ENCODE measurements around the gene EPM2A.
"Not testable (repeated sequence)": the region's sequence is repeated elsewhere in the genome, so short reads cannot be mapped to it uniquely, and the experiment has no call there.

Gene EPM2A

GRCh38 chr6:145704143-145704781 lies 31.1 kb downstream of the EPM2A start:
- DNase-seq (ENCODE audit: extremely low spot score) = no peak
- ChIA-PET CTCF (interaction anchor here (0.9 kb wide), 1 partner anchor 35 kb away, joined by 3 read pairs; no protein-coding TSS in a partner anchor), POLR2A (interaction anchor here (1.2 kb wide), 1 partner anchor 31 kb away, joined by 3 read pairs; the partner anchor contains the start of gene EPM2A)
- TF ChIP-seq L3MBTL2 (conservative IDR thresholded peaks at IDR 0.05) (no peak), NFRKB (IDR thresholded peaks at IDR 0.05) (no peak), BHLHE40 (IDR thresholded peaks at IDR 0.05; ENCODE audit: borderline replicate concordance) (no peak), ARNT (IDR thresholded peaks at IDR 0.05) (no peak), SP1 (IDR thresholded peaks at IDR 0.05) (no peak), HDGF (IDR thresholded peaks at IDR 0.05; ENCODE audit: borderline replicate concordance) (no peak), FOXM1 (IDR thresholded peaks at IDR 0.05; ENCODE audit: borderline replicate concordance) (no peak), FOXK2 (IDR thresholded peaks at IDR 0.05) (no peak), CTBP1 (IDR thresholded peaks at IDR 0.05; ENCODE audit: borderline replicate concordance) (no peak), ZNF384 (IDR thresholded peaks at IDR 0.05) (no peak), TARDBP (IDR thresholded peaks at IDR 0.05) (no peak), SUZ12 (IDR thresholded peaks at IDR 0.05) (no peak), LEF1 (IDR thresholded peaks at IDR 0.05; ENCODE audit: borderline replicate concordance) (no peak), PKNOX1 (IDR thresholded peaks at IDR 0.05) (no peak)

- POLR2A ChIA-PET = no interaction called here
- TF ChIP-seq FOXA1 (IDR thresholded peaks at IDR 0.05) (no peak), NFRKB (IDR thresholded peaks at IDR 0.05) (no peak), SUZ12 (IDR thresholded peaks at IDR 0.05) (no peak), SP1 (IDR thresholded peaks at IDR 0.05) (no peak), ELF4 (IDR thresholded peaks at IDR 0.05) (no peak), BHLHE40 (IDR thresholded peaks at IDR 0.05; ENCODE audit: borderline replicate concordance) (no peak)
- CTCF ChIA-PET = no interaction called here
- DNase-seq (ENCODE audit: extremely low spot score) = no peak
Observed at GRCh38 chr6:145699462-145699861, 35.9 kb downstream of the EPM2A start.

GRCh38 chr6:145697401-145697800 lies 37.9 kb downstream of the EPM2A start:
- CTCF ChIA-PET; DNase-seq (ENCODE audit: extremely low spot score); POLR2A ChIA-PET: not testable (repeated sequence)

GRCh38 chr6:145694083-145694737 lies 41.1 kb downstream of the EPM2A start:
- ChIA-PET POLR2A (no interaction called here), CTCF (no interaction called here)
- no peak for TF ChIP-seq L3MBTL2 (conservative IDR thresholded peaks at IDR 0.05)
- no peak for TF ChIP-seq FOXK2 (IDR thresholded peaks at IDR 0.05)
- no peak for TF ChIP-seq ARNT (IDR thresholded peaks at IDR 0.05)
- no peak for TF ChIP-seq ELF4 (IDR thresholded peaks at IDR 0.05)
- no peak for TF ChIP-seq TARDBP (IDR thresholded peaks at IDR 0.05)
- TF ChIP-seq LEF1 (IDR thresholded peaks at IDR 0.05; ENCODE audit: borderline replicate concordance) = no peak
- TF ChIP-seq FOXA1 (IDR thresholded peaks at IDR 0.05) = no peak
- TF ChIP-seq PKNOX1 (IDR thresholded peaks at IDR 0.05) = no peak
- TF ChIP-seq FOXM1 (IDR thresholded peaks at IDR 0.05; ENCODE audit: borderline replicate concordance) = no peak
- TF ChIP-seq ZNF384 (IDR thresholded peaks at IDR 0.05) = no peak
- no peak for DNase-seq (ENCODE audit: extremely low spot score)

GRCh38 chr6:145690969-145691368 lies 44.4 kb downstream of the EPM2A start:
- no peak for DNase-seq (ENCODE audit: extremely low spot score)
- CTCF ChIA-PET = no interaction called here

GRCh38 chr6:145689529-145689928 lies 45.8 kb downstream of the EPM2A start:
- TF ChIP-seq NFRKB (IDR thresholded peaks at IDR 0.05) (no peak), L3MBTL2 (conservative IDR thresholded peaks at IDR 0.05) (no peak), FOXA1 (IDR thresholded peaks at IDR 0.05) (no peak)
- DNase-seq (ENCODE audit: extremely low spot score) = no peak
- ChIA-PET POLR2A (no interaction called here), CTCF (no interaction called here)

More at GRCh38 chr6:145690969-145691368, 44.4 kb downstream of the EPM2A start:
- POLR2A ChIA-PET = no interaction called here
- TF ChIP-seq SUZ12 (IDR thresholded peaks at IDR 0.05) (no peak), HDGF (IDR thresholded peaks at IDR 0.05; ENCODE audit: borderline replicate concordance) (no peak), ZNF384 (IDR thresholded peaks at IDR 0.05) (no peak)

GRCh38 chr6:145688493-145688905 lies 46.8 kb downstream of the EPM2A start:
- POLR2A ChIA-PET = no interaction called here

More at GRCh38 chr6:145688493-145688905, 46.8 kb downstream of the EPM2A start:
- no peak for DNase-seq (ENCODE audit: extremely low spot score)
- TF ChIP-seq FOXK2 (IDR thresholded peaks at IDR 0.05) (no peak), ZNF384 (IDR thresholded peaks at IDR 0.05) (no peak), HDGF (IDR thresholded peaks at IDR 0.05; ENCODE audit: borderline replicate concordance) (no peak), PKNOX1 (IDR thresholded peaks at IDR 0.05) (no peak), TARDBP (IDR thresholded peaks at IDR 0.05) (no peak), FOXM1 (IDR thresholded peaks at IDR 0.05; ENCODE audit: borderline replicate concordance) (no peak), FOXA1 (IDR thresholded peaks at IDR 0.05) (no peak)
- CTCF ChIA-PET = no interaction called here

Data from HEK293T (cell line).